Smooth muscle cell (in vitro differentiated cells): ENCODE measurements around the gene GATAD2A. TPM values are rescaled to one million over a fixed set of nuclear protein-coding genes. Genes with fewer than 3 reads are reported as not detected.

Source experiments
- DNase-seq: peaks from one replicate; lab custom pipeline; 2025; ENCODE audit not compliant: unreplicated experiment; lab: John Stamatoyannopoulos, UW
- H2AFZ ChIP-seq: fragments of 200-600 bp; sonication (generic); 2 replicates; pipeline ENCODE4 v1.6.0; 2016; ENCODE audit warnings: antibody characterized with exemption, low read depth, mild to moderate bottlenecking
- H3F3A ChIP-seq: fragments of 200-600 bp; sonication (generic); 2 replicates; pipeline ENCODE4 v1.6.0; 2017; ENCODE audit warnings: antibody characterized with exemption, low read depth
- H3K27ac ChIP-seq: fragments of 200-600 bp; sonication (generic); 2 replicates; pipeline ENCODE4 v1.5.1; 2016; ENCODE audit warnings: low read depth, mild to moderate bottlenecking
- H3K27me3 ChIP-seq: fragments of 200-600 bp; sonication (generic); 2 replicates; pipeline ENCODE4 v1.6.1; 2016; ENCODE audit warnings: low read depth, mild to moderate bottlenecking
- H3K36me3 ChIP-seq: fragments of 200-600 bp; sonication (generic); 2 replicates; pipeline ENCODE4 v1.5.1; 2016; ENCODE audit warnings: low read depth
- H3K4me1 ChIP-seq: fragments of 200-600 bp; sonication (generic); 2 replicates; pipeline ENCODE4 v1.5.1; 2016; ENCODE audit warnings: low read depth
- H3K4me2 ChIP-seq: fragments of 200-600 bp; sonication (generic); 2 replicates; pipeline ENCODE4 v1.6.0; 2016; ENCODE audit warnings: mild to moderate bottlenecking
- H3K4me3 ChIP-seq: fragments of 200-600 bp; sonication (generic); 2 replicates; pipeline ENCODE4 v1.5.1; 2016; ENCODE audit warnings: mild to moderate bottlenecking
- H3K79me2 ChIP-seq: fragments of 200-600 bp; sonication (generic); 2 replicates; pipeline ENCODE4 v1.6.0; 2016; ENCODE audit warnings: low read depth, mild to moderate bottlenecking
- H3K9ac ChIP-seq: fragments of 200-600 bp; sonication (generic); 2 replicates; pipeline ENCODE4 v1.6.0; 2016; ENCODE audit warnings: low read depth
- H3K9me3 ChIP-seq: fragments of 200-600 bp; sonication (generic); replicated peaks from 2 replicates; pipeline ENCODE4 v1.5.1; 2016; ENCODE audit warnings: low read depth
- H4K20me1 ChIP-seq: fragments of 200-600 bp; sonication (generic); 2 replicates; pipeline ENCODE4 v1.6.0; 2016; ENCODE audit warnings: low read depth
- WGBS: methylation state at CpG from one replicate; pipeline ENCODE4 v1.1.7; 2016; ENCODE audit warnings: low lambda C conversion rate; 5-methylcytosine and 5-hydroxymethylcytosine counted together
- polyA plus RNA-seq: library from polyadenylated mRNA; unstranded; fragments of >200 nt; fragmentation: Nextera tagmentation; extraction: Ambion mirVana; gene quantifications from 2 replicates; pipeline ENCODE4 v1.2.1, GENCODE V29; 2016
- total RNA-seq: library from RNA; depleted of rRNA; stranded (reverse); fragments of >200 nt; gene quantifications from 2 replicates; pipeline ENCODE4 v1.2.3, GENCODE V29; 2014
- TF ChIP-seq, protein P1 (sequence below): fragments of 200-600 bp; sonication (generic); IDR thresholded peaks from 2 replicates; pipeline ENCODE4 v1.5.1; 2017; ENCODE audit warnings: borderline replicate concordance, mild to moderate bottlenecking, antibody characterized with exemption; ENCODE audit not compliant: insufficient read depth, poor library complexity, severe bottlenecking

GATAD2A gene
- total and polyA plus RNA-seq, 2 experiments from 2014 or later = 26.8 to 27.0 TPM

DNA sequence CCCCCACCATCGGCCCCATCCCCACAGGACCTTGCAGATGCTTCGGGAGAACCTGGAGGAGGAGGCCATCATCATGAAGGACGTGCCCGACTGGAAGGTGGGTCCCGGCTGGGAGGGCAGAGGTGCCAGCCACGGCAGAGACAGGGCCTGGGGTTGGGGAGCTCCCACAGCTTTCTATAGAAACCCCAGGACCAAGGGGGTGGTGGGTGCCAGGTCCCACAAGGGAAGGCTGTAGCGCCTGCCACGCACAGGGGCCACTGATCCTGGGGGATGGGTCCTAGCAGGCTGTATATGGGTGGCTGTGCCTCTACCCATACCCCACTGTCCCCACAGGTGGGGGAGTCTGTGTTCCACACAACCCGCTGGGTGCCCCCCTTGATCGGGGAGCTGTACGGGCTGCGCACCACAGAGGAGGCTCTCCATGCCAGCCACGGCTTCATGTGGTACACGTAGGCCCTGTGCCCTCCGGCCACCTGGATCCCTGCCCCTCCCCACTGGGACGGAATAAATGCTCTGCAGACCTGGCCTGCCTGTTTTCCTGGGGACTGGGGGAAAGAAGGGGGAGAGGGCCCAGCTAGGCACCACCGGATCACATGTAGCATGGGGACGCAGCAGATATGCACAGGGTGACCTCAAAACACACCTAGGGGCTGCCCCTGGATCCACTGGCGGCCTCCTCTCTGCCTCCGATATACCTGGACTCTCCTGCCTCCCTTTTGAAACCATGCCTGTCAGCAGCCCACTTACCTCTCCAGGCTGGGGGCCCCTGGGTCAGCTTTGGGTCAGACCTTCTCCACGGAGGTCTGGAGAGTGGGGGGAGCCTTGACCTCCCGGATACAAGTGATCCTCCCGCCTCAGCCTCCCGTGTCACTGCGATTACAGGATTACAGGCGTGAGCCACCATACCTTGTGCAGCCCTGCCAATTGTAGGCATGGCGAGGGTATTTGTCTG, 122.5 kb downstream of the GATAD2A start:
- no peaks in the 10 kb centered on the region for H3K36me3 ChIP-seq
- H3K9ac ChIP-seq = no peak overlapping the region
- H3F3A ChIP-seq = no peaks in the 10 kb centered on the region
- H4K20me1 ChIP-seq = peaks cover 51% of the 10 kb centered on the region
- no peak overlapping the region for H3K4me3 ChIP-seq
- no peak overlapping the region for H3K27ac ChIP-seq
- no peaks in the 10 kb centered on the region for H3K4me1 ChIP-seq
- no peak overlapping the region for H3K4me2 ChIP-seq
- no peak for DNase-seq
- peaks cover 14% of the 10 kb centered on the region for H3K79me2 ChIP-seq
- no peaks in the 10 kb centered on the region for H3K9me3 ChIP-seq
- WGBS = 95% methylated on average over 25 of the region's 27 CpGs
- no peaks in the 10 kb centered on the region for H3K27me3 ChIP-seq
- TF ChIP-seq, protein P1, sequence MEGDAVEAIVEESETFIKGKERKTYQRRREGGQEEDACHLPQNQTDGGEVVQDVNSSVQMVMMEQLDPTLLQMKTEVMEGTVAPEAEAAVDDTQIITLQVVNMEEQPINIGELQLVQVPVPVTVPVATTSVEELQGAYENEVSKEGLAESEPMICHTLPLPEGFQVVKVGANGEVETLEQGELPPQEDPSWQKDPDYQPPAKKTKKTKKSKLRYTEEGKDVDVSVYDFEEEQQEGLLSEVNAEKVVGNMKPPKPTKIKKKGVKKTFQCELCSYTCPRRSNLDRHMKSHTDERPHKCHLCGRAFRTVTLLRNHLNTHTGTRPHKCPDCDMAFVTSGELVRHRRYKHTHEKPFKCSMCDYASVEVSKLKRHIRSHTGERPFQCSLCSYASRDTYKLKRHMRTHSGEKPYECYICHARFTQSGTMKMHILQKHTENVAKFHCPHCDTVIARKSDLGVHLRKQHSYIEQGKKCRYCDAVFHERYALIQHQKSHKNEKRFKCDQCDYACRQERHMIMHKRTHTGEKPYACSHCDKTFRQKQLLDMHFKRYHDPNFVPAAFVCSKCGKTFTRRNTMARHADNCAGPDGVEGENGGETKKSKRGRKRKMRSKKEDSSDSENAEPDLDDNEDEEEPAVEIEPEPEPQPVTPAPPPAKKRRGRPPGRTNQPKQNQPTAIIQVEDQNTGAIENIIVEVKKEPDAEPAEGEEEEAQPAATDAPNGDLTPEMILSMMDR = no peak
- no peak overlapping the region for H2AFZ ChIP-seq

DNA sequence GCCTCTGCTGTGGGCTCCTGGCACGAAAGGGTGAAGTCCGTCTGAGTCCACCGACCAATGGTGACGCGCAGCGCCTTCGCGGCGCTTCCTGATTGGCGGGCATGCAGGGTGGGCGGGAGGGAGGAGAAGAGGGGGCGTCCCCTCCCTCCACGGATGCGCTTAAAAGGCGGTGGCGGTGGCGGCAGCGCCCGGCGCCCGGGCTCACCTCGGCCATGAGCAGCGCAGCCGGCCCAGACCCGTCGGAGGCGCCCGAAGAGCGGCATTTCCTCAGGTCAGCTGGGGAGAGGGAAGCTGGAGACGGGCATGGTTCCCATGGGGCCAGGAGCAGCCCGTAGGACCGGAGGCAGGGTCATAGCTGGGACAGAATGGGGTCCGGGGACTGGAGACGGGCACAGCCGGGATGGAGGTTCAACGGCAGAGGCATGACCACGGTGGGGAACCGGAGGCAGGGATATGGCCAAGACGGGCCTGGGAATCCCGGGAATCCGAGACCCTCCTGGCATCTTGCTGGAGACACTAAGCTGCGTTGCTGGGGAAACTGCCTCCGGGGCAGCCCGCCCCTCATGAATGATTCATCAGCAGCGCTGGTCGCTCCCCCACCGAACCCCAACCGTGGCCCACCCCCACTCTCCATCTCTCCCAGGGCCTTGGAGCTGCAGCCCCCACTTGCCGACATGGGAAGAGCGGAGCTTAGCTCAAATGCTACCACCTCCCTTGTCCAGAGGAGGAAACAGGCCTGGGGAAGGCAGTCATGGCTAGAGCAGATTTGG, 123.4 kb downstream of the GATAD2A start, which contains the start of gene YJEFN3:
Gene YJEFN3, plus strand, starts transcription at position 191 of the 770 bp plus-strand sequence. Its CDS starts 22 bp downstream, at position 213.
- H3F3A ChIP-seq = no peaks in the 10 kb centered on the region
- DNase-seq = no peak
- no peak within 1 kb of the TSS for H3K4me3 ChIP-seq
- no peak within 1 kb of the TSS for H3K4me2 ChIP-seq
- no peak within 1 kb of the TSS for H2AFZ ChIP-seq
- H4K20me1 ChIP-seq = peaks cover 41% of the 10 kb centered on the region
- H3K36me3 ChIP-seq = no peaks in the 10 kb centered on the region
- no peaks in the 10 kb centered on the region for H3K9me3 ChIP-seq
- H3K27ac ChIP-seq = no peak within 1 kb of the TSS
- no peaks in the 10 kb centered on the region for H3K4me1 ChIP-seq
- H3K27me3 ChIP-seq = no peaks in the 10 kb centered on the region
- 79% methylated on average over 47 of the region's 50 CpGs for WGBS
- H3K79me2 ChIP-seq = peaks cover 6% of the 10 kb centered on the region
- no peak within 1 kb of the TSS for H3K9ac ChIP-seq
- TF ChIP-seq, protein P1 = no peak

DNA sequence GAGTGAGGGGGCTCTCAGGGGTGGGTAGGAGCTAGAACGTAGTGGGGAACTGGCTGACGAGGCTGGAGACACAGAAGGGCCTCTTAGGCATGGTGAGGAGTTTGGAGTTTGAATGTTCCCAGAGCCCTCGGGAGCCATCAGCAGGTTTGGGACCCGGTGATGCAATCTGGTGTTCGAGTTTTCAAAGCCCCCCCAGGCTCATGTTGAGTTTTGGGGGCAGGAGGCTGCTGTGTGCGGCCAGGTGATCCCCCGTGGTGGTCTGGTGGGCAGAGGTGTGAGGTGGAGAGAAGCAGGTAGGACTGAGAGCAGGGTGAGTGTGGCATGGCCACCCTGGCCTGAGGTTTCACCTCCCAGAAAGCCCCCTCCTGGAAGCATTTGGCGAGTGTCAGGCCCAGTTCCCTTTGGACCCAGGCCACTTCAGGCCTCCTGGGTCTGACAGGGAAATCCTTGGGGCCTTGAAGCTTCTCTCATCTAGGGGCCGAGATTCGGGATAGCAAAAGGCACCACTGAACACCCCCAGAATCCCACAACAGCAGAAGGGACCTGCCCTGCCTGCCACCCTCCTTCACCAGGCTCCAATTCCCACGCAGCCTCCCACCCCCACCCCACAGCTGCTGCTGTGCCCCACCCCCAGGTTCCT, 124.4 kb downstream of the GATAD2A start:
- H3K4me3 ChIP-seq = no peak overlapping the region
- no peaks in the 10 kb centered on the region for H3K79me2 ChIP-seq
- no peak overlapping the region for H3K9ac ChIP-seq
- no peaks in the 10 kb centered on the region for H3K9me3 ChIP-seq
- DNase-seq = no peak
- H3K27me3 ChIP-seq = no peaks in the 10 kb centered on the region
- peaks cover 32% of the 10 kb centered on the region for H4K20me1 ChIP-seq
- no peak overlapping the region for H2AFZ ChIP-seq
- H3K27ac ChIP-seq = no peak overlapping the region
- WGBS = 92% methylated on average over 10 of the region's 11 CpGs
- no peaks in the 10 kb centered on the region for H3K36me3 ChIP-seq
- TF ChIP-seq, protein P1 = no peak
- H3F3A ChIP-seq = no peaks in the 10 kb centered on the region
- H3K4me2 ChIP-seq = no peak overlapping the region
- no peaks in the 10 kb centered on the region for H3K4me1 ChIP-seq
